Measurements from ENCODE around the gene CDIPT.

GRCh38 chr16:29881050-29881449, 18.0 kb upstream of the CDIPT start:
- TF ChIP-seq CTCF (IDR thresholded peaks at IDR 0.05) (no peak), POLR2A (IDR thresholded peaks at IDR 0.05) (no peak)

All from vagina (tissue), 2 donors.